Suprapubic skin (tissue), 3 donors: ENCODE measurements around the gene SLC46A1.

Experiments used
- POLR2AphosphoS5 ChIP-seq, 3 donors: sonication (generic); formaldehyde crosslinking; IDR thresholded peaks; one replicate each; pipeline ENCODE4 v1.6.1; 2017; ENCODE audit warnings: antibody characterized with exemption in 3 of 3
- TF ChIP-seq, protein P1 (sequence below), 2 donors: fragments of 200-600 bp in 1 of 2; fragments of 450-650 bp in 1 of 2; sonication (generic) in 1 of 2; IDR thresholded peaks; one replicate each; pipeline ENCODE4 v1.5.1; 2016 to 2019; ENCODE audit warnings: antibody characterized with exemption in 2 of 2, mild to moderate bottlenecking in 1 of 2, moderate library complexity in 1 of 2

DNA sequence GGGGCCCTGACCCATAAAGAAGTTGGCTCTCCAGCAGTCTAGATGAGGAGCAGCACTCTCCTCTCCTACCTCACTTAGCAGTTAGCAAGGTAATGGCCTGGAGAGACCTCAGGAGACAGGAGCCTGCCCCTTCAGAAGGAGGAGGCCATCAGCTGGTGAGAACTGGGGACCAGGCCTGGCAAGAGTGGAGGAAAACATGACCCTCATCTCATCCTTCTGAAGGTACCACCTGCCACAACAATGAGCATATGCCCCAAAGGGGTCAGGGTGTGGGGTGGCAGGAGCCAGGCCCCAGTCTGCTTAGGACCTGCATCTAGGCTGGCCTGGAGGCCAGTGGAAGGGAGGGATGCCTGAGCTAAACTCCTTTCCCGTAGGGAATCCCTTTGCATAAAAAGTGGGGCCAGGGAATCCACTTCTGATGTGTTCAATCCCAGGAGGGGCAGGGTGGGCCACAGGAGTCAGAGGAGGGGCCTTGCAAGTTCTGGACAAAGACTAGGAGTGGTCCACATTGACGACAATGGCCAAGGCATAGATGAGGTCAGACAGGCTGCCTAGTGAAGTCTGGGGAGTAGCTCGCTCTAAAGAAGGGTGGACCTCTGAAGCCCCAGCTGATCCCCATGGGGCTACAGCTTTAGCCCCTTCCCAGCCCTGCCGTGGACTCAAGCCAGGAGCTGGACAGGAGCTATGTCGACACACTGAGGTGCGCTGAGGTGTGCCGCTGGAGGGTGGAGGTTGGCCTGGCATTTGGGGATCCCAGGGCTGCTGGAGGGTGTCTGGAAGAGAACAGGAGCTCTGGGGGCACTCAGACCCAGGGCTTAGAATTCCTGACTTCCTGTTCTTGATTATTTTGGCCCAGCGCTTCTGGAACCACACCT is 42.0 kb downstream of the SLC46A1 start:
- TF ChIP-seq, protein P1, sequence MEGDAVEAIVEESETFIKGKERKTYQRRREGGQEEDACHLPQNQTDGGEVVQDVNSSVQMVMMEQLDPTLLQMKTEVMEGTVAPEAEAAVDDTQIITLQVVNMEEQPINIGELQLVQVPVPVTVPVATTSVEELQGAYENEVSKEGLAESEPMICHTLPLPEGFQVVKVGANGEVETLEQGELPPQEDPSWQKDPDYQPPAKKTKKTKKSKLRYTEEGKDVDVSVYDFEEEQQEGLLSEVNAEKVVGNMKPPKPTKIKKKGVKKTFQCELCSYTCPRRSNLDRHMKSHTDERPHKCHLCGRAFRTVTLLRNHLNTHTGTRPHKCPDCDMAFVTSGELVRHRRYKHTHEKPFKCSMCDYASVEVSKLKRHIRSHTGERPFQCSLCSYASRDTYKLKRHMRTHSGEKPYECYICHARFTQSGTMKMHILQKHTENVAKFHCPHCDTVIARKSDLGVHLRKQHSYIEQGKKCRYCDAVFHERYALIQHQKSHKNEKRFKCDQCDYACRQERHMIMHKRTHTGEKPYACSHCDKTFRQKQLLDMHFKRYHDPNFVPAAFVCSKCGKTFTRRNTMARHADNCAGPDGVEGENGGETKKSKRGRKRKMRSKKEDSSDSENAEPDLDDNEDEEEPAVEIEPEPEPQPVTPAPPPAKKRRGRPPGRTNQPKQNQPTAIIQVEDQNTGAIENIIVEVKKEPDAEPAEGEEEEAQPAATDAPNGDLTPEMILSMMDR (IDR thresholded peaks at IDR 0.05): no peak
- TF ChIP-seq POLR2AphosphoS5 (IDR thresholded peaks at IDR 0.05): no peak
